GM06990 (cell line): ENCODE results near the gene PFN3.

ENCODE experiments used
- DNase-seq: peaks from one replicate; pipeline ENCODE4 v3.0.0-alpha.2; 2011; ENCODE audit not compliant: insufficient read length; ENCODE audit errors: extremely low read depth
- H3K27me3 ChIP-seq: replicated peaks from 2 replicates; pipeline ENCODE4 v1.6.0; 2011; ENCODE audit warnings: low read length; ENCODE audit not compliant: control insufficient read depth, insufficient read depth
- H3K36me3 ChIP-seq: 2 replicates; pipeline ENCODE4 v1.5.1; 2011; ENCODE audit warnings: low read length; ENCODE audit not compliant: control insufficient read depth, insufficient read depth
- H3K4me3 ChIP-seq: replicated peaks from 2 replicates; pipeline ENCODE4 v1.5.1; 2011; ENCODE audit warnings: low read depth, mild to moderate bottlenecking, control low read depth, low read length
- TF ChIP-seq, protein P1 (sequence below): IDR thresholded peaks from 2 replicates; pipeline ENCODE4 v1.5.1; 2011; ENCODE audit warnings: low read length, control low read depth, mild to moderate bottlenecking, inconsistent platforms; ENCODE audit not compliant: insufficient read depth, poor library complexity, severe bottlenecking

The PFN3 gene

DNA sequence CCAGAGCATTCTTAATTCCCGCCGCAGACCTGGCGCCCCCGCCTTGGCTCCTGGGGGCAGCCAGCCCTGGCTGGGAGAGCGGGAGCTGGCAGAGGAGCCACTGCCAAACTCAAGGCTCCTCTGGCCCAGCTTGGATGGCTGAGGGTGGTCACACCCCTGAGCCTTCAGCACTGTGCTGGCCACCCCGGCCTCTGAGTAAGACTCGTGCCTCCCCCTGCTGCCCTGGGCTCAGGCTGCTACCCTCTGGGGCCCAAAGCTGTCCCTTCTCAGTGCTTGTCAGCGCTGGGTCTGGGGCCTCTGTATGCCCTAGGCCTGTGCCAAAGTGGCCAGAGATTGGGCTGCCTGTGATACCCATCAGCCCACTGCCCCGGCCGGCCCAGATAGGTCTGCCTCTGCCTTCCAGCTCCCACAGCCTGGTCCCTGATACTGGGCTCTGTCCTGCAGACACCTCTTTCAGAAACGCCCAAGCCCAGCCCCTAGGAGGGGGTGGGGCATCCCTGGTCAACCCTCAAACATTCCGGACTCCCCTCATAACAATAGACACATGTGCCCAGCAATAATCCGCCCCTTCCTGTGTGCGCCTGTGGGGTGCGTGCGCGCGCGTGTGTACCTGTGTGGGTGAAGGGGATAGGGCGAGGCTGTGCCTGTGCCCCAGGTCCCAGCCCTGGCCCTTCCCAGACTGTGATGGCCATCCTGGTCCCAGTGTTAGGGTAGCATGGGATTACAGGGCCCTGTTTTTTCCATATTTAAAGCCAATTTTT is 41.8 kb upstream of the PFN3 start:
- Histone ChIP-seq H3K4me3 (no peak overlapping the region), H3K27me3 (no peaks in the 10 kb centered on the region), H3K36me3 (peaks cover 34% of the 10 kb centered on the region)
- TF ChIP-seq, protein P1, sequence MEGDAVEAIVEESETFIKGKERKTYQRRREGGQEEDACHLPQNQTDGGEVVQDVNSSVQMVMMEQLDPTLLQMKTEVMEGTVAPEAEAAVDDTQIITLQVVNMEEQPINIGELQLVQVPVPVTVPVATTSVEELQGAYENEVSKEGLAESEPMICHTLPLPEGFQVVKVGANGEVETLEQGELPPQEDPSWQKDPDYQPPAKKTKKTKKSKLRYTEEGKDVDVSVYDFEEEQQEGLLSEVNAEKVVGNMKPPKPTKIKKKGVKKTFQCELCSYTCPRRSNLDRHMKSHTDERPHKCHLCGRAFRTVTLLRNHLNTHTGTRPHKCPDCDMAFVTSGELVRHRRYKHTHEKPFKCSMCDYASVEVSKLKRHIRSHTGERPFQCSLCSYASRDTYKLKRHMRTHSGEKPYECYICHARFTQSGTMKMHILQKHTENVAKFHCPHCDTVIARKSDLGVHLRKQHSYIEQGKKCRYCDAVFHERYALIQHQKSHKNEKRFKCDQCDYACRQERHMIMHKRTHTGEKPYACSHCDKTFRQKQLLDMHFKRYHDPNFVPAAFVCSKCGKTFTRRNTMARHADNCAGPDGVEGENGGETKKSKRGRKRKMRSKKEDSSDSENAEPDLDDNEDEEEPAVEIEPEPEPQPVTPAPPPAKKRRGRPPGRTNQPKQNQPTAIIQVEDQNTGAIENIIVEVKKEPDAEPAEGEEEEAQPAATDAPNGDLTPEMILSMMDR: no peak
- peak; percentile 16 for DNase-seq

DNA sequence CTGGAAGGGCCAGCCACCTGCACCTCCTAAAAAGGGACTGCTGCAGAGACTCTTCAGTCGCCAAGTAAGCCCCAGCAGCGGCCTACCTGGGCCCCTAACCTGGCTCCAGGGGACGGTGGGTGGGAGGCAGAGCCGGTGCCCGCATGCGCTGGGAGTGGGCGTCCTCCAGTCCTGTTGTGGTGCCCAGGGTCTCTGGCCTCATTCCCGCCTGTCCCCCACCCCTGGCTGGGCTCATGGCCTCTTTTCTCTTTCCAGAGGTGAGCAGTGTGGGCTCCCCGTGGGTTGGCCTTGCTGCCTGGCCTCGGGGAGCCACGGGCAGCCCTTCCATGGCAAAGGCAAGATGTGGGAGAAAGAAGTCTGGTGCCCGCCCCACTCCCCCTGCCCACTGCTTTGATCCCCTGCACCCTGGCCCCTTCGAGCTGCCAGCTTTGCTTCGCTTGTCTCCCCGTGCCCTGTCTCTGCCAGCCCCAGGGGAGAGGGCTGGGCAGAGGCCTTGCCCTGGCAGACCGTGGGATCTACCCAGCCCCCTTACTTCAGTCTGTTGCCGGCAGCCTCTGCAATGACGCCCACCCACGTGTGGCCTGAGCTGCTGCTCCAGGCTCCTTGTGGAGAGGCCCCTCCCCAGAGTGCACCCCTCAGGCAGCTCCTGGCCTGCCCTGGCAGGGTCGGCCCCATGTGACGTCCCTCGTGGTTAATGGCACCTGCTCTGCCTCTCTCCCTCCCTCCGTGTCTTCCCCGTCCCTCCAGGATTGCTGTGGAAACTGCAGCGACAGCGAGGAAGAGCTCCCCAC is 40.7 kb upstream of the PFN3 start:
- Histone ChIP-seq H3K36me3 (peaks cover 39% of the 10 kb centered on the region), H3K27me3 (no peaks in the 10 kb centered on the region), H3K4me3 (no peak overlapping the region)
- no peak for DNase-seq
- TF ChIP-seq, protein P1: no peak

DNA sequence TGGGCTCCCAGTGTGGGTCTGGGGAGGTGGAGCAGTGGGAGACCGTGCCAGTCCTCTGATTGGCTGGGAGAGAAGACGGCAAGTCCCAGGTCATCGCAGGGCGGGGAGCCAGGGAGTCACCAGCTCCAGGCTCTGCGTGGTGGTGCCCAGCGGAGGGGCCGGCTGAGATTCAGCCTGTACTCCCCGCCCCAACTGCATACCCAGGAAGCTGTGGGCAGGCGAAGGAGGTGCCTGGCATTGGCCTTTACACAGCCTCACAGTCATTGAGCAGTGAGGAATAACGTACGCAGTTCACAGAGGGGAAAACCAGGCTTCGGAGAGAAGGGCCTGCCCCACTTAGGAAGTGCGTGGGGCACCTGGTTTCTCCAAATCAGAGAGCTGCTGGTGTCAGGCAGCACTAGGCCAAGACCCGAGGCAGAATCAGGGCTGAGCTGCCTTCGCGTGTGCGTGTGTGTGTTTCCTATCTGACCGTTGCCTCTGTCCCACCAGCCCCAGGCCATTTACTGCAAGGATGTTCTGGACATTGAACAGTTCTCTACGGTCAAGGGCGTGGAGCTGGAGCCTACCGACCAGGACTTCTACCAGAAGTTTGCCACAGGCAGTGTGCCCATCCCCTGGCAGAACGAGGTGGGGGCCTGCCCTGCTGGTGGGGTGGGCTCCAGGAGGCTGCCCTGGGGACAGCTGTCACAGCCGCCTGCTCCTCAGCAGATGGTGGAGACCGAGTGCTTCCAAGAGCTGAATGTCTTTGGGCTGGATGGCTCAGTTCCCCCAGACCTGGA is 39.9 kb upstream of the PFN3 start:
- no peaks in the 10 kb centered on the region for H3K27me3 ChIP-seq
- H3K36me3 ChIP-seq: peaks cover 42% of the 10 kb centered on the region
- H3K4me3 ChIP-seq: no peak overlapping the region
- TF ChIP-seq, protein P1: no peak
- DNase-seq: no peak

DNA sequence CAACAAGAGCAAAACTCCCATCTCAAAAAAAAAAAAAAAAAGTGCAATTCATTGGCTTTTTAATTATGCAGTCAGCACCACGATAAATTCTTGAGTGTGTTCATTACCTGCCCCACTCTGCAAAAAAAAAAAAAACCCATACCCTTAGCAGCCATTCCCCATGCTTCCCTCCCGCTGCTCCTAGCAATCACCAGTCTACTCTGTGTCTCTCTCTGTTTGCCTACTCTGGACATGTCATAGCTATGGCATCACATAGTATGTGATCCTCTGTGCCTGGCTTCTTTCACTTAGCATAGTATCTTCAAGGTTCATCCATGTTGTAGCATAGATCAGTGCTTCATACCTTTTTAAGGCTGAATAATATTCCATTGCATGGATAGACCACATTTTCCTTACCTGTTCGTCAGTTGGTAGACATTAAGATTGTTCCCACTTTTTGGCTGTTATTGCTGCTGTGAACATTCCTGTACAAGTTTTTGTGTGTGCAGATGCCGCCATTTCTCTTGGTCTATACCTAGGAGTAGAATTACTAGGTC is 39.1 kb upstream of the PFN3 start:
- TF ChIP-seq, protein P1: no peak
- no peak for DNase-seq
- H3K36me3 ChIP-seq: peaks cover 50% of the 10 kb centered on the region
- H3K4me3 ChIP-seq: no peak overlapping the region
- H3K27me3 ChIP-seq: no peaks in the 10 kb centered on the region

DNA sequence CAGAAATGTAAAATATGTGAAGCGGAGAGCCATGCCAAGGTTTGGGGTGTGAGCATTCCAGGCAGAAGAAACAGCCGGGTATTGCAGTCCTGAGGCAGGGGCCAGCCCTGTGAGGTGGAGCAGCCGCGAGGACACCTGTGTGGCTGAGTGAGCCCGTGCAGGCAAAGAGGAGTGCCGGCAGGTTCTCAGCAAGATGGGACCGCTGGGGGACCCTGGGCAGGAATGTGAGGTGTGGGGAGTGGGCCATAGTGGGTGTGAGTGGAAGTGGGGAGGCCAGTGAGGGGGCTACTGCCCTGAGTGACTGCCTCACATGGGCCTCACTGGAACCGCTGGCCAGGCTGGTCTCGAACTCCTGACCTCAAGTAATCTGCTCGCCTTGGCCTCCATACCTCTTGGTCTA is 38.0 kb upstream of the PFN3 start:
- Histone ChIP-seq H3K27me3 (no peaks in the 10 kb centered on the region), H3K36me3 (peaks cover 58% of the 10 kb centered on the region), H3K4me3 (no peak overlapping the region)
- no peak for DNase-seq
- TF ChIP-seq, protein P1: no peak
